HG03064 (cell line): ENCODE results near the gene PCMTD2.
A peak's percentile ranks its signal among the peaks of the same experiment; 100 is the strongest.

ENCODE experiments used
- ATAC-seq: cut with Tn5 transposase; IDR thresholded peaks from one replicate; pipeline ENCODE4 v1.9.1; 2021; ENCODE audit warnings: low read depth; ENCODE audit not compliant: unreplicated experiment

The PCMTD2 gene

GRCh38 chr20:64255361-64256281 lies at the start of gene PCMTD2:
Gene PCMTD2, plus strand, starts transcription at chr20:64255748. Its CDS starts 4,218 bp downstream, at chr20:64259966.
- ATAC-seq, result peak; percentile 76

GRCh38 chr20:64206614-64207013 lies 48.9 kb upstream of the PCMTD2 start:
- ATAC-seq, result no peak

DNA sequence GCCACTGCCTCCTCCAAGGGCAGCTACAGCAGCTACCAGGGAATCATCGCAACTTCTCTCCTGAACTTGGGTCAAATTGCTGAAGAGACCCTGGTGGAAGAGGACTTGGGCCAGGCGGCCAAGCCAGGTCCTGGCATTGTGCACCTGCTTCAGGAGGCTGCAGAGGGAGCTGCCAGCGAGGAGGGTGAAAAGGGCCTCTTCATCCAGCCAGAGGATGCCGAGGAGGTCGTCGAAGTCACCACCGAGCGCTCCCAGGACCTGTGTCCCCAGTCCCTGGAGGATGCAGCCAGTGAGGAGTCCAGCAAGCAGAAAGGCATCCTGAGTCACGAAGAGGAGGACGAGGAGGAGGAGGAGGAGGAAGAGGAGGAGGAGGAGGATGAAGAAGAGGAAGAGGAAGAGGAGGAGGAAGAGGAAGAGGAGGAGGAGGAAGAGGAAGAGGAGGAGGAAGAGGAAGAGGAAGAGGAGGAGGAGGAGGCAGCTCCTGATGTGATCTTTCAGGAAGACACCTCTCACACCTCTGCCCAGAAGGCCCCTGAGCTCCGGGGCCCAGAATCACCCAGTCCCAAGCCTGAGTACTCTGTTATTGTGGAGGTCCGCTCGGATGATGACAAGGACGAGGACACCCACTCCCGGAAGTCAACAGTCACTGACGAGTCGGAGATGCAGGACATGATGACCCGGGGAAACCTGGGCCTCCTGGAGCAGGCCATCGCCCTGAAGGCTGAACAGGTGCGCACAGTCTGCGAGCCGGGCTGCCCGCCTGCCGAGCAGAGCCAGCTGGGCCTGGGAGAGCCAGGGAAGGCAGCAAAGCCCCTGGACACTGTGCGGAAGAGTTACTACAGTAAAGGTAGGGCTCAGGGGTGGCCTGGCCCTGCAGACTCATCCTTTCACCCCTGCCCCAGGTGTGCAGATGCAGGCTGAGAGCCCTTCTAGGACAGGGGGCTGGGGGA lies 47.6 kb upstream of the PCMTD2 start:
- no peak for ATAC-seq

DNA sequence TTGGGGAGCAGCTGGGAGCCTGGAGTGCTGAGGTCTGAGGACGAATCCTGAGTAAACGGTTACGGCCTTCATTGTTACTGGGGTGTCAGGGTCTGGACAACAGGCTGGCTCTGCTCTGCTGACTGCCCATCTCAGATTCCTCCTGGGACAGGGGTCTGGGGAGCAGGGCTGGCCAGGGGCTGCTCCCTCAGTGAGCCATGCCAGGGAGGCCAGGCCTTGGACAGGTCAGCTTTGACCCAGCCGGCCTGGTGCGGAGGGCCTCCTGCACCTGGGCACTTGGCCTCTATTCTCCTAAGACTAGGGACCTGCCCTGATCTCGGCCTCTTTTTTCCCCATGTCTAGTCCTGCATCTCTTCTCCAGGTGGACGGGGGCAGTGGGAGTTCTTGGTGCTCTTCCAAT lies 46.4 kb upstream of the PCMTD2 start:
- ATAC-seq, result no peak

DNA sequence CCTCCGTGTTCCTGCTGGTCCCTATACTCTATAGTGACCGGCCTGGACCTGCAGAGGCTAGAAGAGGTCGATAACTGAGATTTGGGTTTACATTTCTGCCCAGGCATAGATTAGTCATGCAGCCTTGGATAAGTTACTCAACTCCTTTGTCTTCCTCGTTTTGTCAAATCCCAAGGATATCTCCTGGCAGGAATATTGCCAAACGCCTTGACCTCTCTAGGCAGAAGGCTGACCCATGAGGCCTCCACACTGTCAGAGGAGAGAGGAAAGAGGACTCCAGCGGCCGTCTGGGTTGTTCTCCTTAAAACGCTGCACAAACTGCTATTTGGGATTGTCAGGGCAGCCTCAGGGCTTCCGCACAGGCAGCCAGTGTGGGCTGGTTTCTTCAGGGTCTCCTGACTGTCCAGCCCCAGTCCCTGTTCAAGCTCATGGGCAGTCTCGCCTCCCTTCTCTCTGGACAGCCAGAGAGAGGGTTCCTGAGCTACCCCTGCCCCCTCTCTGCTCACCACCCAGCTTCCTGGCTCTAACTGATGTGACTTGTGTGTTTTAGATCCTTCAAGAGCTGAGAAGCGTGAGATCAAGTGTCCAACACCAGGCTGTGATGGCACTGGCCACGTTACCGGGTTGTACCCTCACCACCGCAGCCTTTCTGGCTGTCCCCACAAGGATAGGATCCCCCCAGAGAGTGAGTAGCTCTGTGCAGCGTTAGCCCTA lies 44.7 kb upstream of the PCMTD2 start:
- no peak for ATAC-seq

- ATAC-seq, result no peak
These were observed 43.5 kb upstream of the PCMTD2 start for GRCh38 chr20:64211874-64212658.

- no peak for ATAC-seq
These were observed 42.8 kb upstream of the PCMTD2 start for GRCh38 chr20:64212755-64213154.

GRCh38 chr20:64214113-64214512 lies 41.4 kb upstream of the PCMTD2 start:
- ATAC-seq, result no peak

GRCh38 chr20:64214952-64215351 lies 40.6 kb upstream of the PCMTD2 start:
- ATAC-seq, result no peak

DNA sequence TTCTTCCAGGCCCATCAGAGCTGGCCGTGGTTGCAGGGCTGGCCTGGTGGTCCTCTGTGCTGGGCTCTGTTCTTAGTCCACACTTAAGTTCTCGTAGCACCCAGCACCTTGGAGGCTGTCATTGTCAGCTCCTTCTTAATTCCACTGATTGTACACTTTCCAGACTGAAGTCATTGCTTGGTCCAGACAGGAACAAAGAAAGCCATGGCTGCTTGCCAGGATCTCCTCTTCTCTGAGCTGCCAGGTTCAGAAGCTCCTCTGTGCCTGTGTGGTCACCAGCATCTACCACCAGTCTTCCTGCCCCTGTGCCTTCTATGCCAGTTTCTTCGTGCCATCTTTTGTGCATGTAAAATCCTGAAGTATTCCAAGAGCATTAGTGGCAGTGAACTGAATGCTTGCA lies 39.5 kb upstream of the PCMTD2 start:
- ATAC-seq, result no peak

GRCh38 chr20:64216910-64217309 lies 38.6 kb upstream of the PCMTD2 start:
- ATAC-seq, result no peak

GRCh38 chr20:64217539-64218221 lies 37.9 kb upstream of the PCMTD2 start:
- ATAC-seq, result no peak

GRCh38 chr20:64219202-64219601 lies 36.3 kb upstream of the PCMTD2 start:
- ATAC-seq, result no peak

DNA sequence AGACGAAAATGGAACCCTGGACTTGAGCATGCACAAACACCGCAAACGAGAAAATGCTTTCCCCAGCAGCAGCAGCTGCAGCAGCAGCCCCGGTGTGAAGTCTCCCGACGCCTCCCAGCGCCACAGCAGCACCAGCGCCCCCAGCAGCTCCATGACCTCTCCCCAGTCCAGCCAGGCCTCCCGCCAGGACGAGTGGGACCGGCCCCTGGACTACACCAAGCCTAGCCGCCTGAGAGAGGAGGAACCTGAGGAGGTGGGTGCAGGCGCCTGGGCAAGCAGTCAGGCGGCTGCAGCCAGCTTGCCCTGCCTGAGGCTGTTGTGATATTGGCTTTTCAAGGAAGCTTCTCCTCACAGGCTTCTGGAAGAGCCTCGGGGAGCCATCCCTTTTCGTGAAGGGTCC lies 35.8 kb upstream of the PCMTD2 start:
- ATAC-seq, result no peak

GRCh38 chr20:64220420-64220819 lies 35.1 kb upstream of the PCMTD2 start:
- ATAC-seq, result no peak

DNA sequence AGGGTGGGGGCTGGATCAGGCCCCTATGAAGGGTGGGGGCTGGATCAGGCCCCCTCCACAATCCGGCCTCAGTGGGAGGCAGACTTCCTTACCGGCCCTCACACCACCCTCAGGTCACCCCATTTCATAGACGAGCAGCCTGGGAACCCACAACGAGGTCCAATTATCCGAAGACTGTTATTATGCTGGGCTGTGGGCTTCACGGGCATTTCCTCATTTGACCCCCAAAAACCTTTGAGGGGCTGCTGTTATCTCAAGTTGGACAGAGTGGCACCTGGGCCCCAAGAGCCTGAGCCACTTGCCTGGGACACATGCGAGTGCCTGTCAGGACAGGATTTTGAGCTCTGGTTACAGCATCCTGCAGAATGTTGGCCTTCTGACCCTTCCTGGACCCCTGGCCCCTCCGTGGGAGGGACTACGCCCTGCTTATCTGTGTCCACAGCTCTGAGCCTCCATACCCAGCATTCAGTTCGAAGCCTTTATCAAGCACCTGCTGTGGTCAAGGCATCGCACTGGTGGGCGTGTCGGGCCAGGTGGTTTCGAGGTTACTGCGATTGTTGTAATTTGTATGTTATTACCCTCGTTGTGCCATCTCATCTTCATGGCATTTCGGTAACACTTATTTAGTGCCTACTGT lies 34.5 kb upstream of the PCMTD2 start:
- no peak for ATAC-seq

GRCh38 chr20:64222291-64222735 lies 33.2 kb upstream of the PCMTD2 start:
- ATAC-seq, result no peak

DNA sequence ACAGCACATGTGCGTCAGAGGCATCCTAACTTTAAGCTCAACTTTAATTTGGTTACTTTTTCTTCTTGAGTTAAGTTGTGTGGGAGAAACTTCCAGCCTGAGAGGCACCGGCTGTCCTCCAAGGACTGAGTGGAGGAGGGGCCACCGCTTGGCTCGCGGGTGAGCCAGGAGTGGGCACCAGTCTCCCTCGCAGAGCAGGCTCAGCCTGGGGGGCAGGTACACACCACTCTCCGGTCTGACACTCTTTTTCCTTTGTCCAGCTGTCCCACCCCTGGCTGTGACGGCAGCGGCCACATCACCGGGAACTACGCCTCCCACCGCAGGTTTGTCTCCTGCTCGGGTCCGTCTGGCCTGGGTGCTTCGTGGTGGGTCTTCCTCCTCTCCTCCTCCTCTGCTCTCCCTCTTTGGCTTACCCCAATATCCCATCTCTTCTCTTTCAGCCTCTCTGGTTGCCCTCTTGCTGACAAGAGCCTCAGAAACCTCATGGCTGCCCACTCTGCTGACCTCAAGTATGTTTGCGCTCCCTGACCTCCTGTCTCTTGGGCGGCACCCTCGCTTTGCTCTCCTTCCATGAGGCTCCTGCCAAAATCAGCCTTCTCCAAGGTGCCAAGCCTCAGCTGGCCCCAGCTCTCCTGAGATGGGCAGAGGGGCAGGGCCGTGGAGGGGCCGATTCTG lies 32.6 kb upstream of the PCMTD2 start:
- no peak for ATAC-seq
